Stromal cell of bone marrow (primary cell): Measurements from ENCODE around the gene PLCB3.

Source experiments
- DNase-seq: peaks from one replicate; pipeline ENCODE4 v3.0.0-alpha.2; 2012; ENCODE audit warnings: low read depth

Gene PLCB3

GRCh38 chr11:64287676-64288352 lies 36.5 kb downstream of the PLCB3 start:
- no peak for DNase-seq

DNA sequence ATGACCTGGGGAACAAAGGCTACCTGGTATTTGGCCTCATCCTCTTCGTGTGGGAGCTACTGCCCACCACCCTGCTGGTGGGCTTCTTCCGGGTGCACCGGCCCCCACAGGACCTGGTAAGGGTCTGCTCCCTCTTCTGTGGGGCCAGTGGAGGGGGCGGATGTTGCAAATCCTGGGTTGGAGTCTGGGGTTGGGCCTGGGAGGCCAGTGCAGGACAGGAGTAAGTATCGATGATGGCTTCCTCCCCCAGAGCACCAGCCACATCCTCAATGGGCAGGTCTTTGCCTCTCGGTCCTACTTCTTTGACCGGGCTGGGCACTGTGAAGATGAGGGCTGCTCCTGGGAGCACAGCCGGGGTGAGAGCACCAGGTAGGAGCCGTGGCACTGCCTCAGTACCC lies 37.0 kb downstream of the PLCB3 start:
- no peak for DNase-seq

DNA sequence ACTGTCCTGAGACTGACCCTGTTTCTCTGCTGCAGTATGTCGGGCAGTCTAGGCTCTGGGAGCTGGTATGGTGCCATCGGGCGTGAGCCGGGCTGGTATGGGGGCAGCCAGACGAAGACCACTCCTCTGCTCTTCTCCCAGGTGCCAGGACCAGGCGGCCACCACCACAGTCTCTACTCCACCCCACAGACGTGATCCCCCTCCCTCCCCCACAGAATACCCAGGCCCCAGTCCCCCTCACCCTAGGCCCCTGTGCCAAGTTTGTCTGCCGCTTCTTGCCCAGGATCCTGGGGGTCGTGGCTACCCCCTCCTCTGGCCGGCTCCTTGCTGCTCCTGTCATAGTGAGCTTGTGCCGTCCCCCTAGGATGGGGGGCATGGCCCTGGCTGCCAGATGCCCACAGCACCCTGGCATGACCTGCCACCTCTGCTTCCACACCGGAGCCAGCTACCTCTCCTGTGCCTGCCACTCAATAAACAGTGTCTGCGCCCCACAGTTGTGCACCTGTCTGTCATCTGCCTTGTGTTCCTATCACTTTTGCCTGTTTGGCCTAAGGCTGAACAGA lies 37.8 kb downstream of the PLCB3 start:
- no peak for DNase-seq

DNA sequence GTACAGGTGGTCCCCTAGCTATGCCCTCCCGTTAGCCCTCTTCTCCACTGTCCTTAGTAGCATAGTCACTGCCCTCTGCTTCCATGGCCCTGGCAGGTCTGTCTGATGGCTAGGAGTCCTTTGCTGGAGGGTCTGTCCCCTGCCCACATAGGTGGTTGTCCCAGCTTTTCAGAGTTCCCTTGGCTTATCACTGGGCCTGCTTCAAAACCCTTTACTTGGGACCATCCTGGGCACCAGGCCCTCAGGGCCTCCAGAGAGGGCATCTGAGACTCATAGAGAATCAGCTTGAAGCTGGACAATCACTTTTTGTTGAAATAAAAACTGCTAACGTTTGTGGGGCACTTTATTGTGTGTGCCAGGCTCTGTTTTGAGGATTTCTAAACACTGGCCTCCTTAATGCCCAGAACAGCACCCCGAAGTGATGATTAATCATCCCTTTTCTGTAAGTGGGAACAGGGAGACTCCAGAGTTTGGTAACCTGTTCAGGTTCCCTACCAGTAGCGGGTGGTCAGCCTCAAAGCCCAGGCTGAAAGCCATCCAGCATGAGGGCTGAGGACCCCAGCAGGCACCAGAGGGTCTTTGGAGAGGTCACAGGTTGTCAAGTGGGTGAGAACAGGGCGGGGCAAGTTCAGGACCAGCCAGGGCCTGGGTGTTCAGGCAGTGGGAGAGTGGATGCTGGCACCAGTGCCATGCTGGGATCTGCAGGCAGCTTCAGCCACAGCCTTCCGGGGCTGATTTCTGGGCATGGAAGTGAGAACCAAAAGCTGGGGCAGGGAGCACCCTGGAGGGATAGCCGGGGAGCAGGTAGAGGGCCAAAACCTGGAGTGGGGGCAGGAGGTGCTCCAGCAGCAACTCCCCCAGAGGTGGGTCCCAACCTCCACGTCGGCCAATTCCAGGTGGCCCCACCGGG lies 39.3 kb downstream of the PLCB3 start:
- no peak for DNase-seq

- no peak for DNase-seq
Observed at GRCh38 chr11:64291262-64291751, 40.0 kb downstream of the PLCB3 start, which contains the start of gene KCNK4. Gene KCNK4, plus strand, starts transcription at chr11:64291302. Its CDS starts 1,717 bp downstream, at chr11:64293019.

DNA sequence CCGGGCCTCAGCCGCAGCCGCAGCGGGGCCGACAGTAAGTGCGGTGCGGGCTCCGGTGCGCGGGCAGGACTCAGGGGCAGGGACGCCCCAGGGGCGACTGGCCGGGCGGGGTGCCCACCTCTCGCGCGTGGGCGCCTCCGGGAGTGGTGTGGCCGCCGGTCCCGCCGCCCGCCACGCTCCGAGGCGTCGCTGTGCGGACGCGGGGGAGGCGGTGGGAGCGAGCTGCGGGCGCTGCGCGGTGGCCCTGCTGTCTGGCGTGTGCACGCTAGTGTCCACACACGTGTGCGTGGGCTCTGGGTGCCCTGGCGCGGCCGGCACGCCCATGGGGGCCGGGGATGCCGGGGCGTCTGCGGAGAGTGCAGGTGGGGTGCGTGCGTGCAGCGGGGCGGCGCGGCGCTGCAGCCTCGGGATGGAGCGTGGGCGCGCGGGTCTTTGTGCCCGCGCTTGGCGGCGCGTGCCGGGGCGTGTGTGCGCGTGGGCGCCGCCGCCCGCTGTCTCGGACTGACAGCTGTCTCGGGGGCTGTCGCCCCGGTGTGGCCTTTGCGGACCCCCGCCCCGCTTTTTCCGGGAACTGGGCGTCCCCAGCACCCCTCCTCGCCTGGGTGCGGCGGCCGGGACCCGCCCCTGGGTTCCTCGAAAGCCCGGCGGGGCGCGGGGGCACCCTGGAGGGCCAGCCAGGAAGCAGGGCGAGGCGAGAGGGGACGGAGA lies 40.6 kb downstream of the PLCB3 start:
- DNase-seq, result no peak

- no peak for DNase-seq
Observed at GRCh38 chr11:64292460-64293254, 41.3 kb downstream of the PLCB3 start.

- no peak for DNase-seq
Observed at GRCh38 chr11:64294774-64295173, 43.4 kb downstream of the PLCB3 start.

DNA sequence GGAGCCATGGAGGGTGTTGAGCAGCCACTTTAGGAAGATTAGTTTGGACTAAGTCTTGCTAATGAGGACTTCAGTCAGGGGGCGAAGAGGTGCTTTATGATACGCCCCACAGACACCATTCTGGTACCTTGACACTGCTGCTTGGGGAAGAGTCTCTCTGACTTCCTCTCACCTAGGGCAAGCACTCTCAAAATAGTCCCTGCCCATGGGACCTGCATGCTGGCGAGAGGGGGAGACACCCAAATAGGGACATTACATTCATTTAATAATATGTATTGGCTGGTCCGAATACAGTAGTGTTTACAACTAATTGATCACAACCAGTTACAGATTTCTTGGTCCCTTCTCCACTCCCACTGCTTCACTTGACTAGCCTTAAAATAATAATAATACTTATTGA lies 44.4 kb downstream of the PLCB3 start:
- no peak for DNase-seq

DNA sequence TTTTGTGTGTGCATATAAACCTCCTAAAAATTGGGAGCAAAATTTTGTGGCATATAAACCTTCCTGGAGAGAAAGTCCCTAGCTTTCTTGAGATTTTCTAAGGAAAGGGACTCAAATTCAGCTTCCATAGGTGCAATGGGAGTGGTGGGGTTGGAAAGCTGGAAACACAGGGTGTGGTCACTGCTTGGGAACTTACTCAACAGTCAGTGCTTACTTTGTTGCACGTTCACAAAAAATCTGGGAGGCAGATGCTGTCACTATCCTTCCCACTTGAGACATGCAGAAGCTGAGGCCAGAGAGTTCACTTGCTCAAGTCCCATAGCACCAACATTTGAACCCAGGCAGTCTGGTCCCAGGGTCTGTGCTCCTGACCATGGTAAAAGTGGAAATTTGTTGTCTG lies 44.9 kb downstream of the PLCB3 start:
- DNase-seq, result no peak

DNA sequence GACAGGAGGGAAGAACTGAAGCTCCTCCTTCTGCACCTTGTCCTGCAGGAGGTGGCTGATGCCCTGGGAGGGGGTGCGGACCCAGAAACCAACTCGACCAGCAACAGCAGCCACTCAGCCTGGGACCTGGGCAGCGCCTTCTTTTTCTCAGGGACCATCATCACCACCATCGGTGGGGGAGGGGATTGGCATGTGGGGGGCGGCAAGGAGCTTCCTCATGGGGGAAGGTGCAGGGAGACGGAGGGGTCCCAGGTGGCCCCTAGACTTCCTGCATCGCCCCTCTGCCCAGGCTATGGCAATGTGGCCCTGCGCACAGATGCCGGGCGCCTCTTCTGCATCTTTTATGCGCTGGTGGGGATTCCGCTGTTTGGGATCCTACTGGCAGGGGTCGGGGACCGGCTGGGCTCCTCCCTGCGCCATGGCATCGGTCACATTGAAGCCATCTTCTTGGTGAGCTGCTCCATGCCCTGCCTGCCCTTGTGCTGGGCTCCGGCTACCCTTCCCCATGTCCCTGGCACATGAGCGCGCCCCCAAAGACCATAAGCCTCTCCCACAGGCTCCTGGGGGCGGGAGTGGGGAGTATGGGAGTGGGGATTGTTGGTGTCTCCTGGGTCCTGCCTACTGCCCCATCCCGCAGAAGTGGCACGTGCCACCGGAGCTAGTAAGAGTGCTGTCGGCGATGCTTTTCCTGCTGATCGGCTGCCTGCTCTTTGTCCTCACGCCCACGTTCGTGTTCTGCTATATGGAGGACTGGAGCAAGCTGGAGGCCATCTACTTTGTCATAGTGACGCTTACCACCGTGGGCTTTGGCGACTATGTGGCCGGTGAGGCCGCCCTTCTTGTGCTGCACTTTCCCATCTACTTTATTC lies 45.7 kb downstream of the PLCB3 start:
- DNase-seq, result no peak

DNA sequence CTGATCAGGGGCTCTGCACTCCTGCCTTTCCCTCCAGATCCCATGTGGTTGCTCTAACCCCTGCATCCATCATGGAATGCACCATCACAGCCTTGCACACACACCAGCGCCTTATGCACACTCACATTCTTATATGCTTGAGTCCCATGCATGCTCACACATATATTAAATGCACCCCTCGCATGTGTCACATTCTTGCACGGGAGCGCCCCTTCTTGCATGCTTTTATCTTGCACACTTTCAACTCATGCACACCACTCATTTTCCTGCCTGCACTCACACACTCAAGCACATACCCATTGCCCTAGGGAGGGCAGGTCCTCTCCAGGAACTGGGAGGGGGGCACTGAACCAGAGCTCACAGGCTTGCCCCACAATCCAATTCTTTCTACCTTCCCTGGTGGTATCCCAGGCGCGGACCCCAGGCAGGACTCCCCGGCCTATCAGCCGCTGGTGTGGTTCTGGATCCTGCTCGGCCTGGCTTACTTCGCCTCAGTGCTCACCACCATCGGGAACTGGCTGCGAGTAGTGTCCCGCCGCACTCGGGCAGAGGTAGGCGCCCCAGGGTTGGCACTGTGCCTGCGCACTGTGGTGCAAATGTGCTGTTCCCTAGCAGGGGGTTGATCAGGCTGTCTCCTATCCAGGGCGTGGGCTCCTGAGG lies 46.5 kb downstream of the PLCB3 start:
- no peak for DNase-seq

GRCh38 chr11:64298966-64299846 lies 47.9 kb downstream of the PLCB3 start:
- no peak for DNase-seq

DNA sequence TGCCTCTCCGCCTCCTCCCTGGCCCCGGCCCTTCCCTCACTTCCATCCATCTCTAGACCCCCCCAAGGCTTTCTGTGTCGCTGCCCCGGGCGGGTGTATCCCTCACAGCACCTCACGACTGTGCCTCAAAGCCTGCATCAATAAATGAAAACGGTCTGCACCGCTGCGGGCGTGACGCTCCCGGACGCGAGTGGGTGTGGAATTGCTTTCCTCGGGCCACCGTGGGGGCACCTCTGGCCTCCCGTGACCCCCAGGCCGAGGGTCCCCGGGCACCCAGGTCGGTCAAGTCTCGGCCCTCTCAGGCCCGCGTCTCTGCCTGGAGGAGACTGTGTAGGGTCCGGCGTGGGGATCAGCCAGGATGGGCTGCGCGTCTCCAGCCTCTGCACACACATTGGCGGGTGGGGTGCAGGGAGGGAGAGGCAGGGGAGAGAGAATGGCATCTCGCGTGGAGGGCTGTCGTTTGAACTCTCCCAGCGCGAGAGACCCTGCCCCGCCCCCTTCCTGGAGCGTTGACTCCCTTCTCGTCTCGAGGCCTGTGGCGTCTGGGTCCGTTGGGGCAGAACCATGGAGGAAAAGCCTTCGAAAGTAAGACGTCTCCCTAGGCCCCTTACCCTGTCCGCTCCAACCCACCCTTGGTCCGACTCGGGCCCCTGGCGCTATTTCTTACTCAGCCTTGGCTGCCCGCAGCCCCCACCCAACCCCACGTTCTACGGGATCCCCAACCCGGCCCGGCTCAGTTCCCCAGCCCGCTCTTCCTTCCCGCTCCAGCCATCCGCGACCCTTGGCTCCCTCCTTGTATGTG lies 48.7 kb downstream of the PLCB3 start, which contains the start of gene CATSPERZ:
Gene CATSPERZ (plus strand): TSS at position 512 of the 802 bp plus-strand sequence. CDS start 53 bp downstream, at position 565.
- DNase-seq, result no peak

- DNase-seq, result no peak
Observed at GRCh38 chr11:64303109-64304031, 52.0 kb downstream of the PLCB3 start.

DNA sequence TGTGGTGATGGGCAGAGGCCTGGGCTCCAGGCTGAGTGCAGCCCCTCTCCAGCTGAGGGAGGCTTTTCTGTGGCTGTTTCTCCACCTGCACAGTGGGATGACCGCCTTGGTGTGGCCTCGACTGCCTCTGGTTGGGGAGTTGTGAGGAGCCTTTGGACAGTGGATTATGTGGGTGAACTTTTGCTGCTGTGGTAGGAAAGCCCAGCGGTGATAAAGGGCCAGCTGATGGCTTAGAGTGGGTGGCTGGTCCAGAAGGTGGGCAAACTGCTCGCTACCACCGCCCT lies 52.6 kb downstream of the PLCB3 start:
- DNase-seq, result no peak
